GM10266 (cell line): Measurements from ENCODE around the gene LIX1L.

Experiments
- DNase-seq: peaks from one replicate; pipeline ENCODE4 v3.0.0; 2012; ENCODE audit errors: extremely low spot score
- CTCF ChIP-seq: IDR thresholded peaks from 2 replicates; pipeline ENCODE4 v1.5.1; 2012; ENCODE audit warnings: mild to moderate bottlenecking, low read depth; ENCODE audit not compliant: control insufficient read depth, insufficient read depth; ENCODE audit errors: missing control alignments

Gene LIX1L

DNA sequence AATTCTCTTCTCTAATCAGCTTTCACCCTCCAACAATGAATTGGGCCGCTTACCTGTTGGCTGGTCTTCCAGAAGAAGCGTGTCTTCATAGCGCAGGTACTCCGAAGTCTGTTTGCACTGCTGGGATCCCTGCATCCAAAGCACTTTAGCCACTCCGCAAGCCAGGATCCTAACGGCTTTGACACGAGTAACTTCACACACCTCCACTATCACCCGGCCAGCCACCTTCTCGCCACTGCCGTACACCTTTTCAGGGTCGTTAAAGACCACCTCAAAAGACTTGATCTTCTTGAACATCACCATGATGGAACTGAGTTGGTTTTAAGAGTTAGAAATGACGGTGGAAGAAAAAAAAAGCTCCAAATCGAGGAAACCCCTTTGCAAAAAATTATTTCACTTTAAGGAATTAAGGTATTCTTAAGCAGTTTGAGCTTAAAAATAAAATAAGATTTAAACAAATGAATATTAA is 38.2 kb upstream of the LIX1L start:
- TF ChIP-seq CTCF: no peak
- DNase-seq: no peak

DNA sequence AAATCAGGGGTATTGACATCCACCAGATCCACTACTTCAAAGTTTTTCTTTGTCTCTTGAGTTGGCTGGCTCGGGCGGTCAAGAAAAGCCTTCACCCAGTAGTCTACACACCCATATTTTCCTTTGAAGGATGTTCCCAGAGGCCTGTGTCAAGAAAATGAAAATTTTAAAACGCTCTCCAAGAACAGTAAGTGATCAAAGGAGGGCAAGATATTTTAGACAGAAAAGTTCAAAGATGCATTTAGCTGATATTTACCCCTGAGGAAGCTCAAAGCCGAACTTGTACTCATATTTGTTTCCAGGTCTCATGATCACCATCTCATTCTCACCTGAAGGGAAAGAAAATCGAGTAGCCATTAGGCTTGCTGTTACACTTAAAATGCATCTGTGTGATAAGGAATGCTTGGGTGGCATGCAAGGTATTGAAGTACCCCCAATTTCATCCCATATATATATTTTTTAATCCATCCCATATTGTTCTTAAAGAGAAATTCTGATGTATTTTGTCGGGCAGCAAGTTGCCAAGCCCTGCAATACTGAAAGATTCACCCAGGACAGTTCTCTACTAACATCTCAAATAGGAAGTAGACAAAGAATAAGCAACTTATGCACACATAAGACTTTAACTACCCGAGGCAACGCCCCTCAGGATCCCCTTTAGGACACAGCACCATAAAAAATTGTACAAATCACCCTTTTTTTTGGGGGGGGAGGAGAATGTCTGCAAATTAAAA is 37.5 kb upstream of the LIX1L start:
- TF ChIP-seq CTCF: no peak
- no peak for DNase-seq

- no peak for DNase-seq
- no peak for TF ChIP-seq CTCF
Observed at GRCh38 chr1:145994391-145995120, 36.7 kb upstream of the LIX1L start.

DNA sequence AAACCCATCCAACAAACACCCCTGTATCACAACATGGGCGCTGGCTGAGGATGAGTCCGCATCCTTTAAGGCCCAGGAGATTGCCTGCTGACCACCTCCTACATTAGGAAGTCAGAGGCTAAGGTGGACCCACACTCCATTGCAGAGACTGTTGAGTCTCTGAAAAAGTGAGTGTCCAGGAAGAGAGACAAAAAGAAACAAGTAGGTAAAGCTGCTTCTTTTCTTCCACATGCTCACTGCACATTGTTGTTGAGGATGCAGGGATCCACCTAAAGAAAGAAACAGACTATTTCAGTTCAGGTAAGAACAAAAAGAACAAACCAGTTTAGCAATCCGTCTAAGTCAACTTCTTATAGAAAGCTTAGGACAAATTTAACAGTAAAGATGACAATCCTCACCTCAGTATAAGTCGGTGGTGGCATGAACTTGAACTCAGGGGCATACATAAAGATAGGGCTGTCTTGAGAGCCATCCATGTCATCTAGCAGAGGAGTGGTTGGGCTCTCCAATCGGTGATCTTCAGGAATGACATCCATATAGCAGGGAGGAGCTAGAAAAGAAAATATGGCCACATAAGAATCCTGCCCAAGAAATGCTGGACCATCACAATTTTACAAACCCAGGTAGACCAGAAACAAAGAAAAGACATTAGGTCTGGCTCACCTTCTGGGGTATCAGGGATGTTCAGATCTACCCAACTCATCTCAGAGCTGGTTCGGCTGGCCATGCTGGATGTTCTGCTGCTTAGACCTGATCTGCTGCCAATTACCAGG is 36.0 kb upstream of the LIX1L start:
- TF ChIP-seq CTCF: no peak

DNA sequence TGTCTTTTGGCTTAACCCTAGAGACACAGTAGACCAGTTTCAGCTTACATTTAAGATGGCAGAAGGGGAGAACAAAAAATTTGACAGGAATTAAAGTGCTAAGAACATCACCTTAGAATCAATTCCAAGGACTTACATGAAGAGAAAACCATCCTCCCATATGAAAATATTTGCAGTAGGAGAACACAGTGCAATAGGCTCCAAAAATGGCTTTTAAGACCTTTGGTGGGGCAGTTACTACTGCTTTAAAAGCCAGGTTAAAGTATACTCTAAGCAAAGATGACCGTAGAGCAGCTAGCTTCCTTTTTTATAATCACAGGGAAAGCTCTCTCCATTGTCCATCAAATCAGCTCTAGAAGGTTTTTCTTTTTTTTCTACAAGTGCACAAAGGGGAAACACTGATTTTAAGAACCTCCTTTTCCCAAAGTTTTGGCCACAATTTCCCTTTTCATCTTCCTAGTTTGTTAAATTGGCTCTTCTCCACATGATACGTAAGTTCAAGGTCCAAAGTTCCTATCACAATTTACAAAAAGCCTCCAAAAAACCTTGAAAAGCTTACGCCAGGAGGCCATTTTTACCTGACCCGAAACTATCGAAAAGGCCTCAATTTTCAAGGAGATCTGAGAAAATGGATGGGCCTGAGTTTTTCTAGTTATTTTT is 35.3 kb upstream of the LIX1L start:
- no peak for TF ChIP-seq CTCF
- no peak for DNase-seq

More for the DNA sequence above, 36.0 kb upstream of the LIX1L start:
- no peak for DNase-seq

DNA sequence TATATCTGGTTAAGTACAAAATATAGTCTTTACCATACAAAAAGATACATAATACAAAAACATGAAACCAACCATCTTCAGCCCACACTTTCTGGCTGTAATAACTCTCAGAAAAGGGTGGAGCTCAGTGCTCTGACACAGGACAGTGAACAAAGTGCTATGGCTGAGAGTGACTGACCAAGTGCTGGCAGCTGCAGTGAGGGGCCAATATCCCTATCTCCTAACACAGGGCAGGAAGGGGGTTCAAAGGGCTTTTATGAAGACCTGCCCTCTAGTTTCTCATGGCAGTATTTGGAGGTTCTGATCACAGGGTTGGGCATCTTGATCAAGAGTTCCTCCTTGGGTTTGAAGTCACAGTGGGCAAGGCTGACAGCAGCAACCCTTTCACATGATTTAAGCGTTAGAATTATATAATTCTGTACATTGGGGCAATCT is 34.7 kb upstream of the LIX1L start:
- DNase-seq: no peak
- TF ChIP-seq CTCF: no peak
